H1 (cell line): ENCODE results near the gene DLGAP3. TPM values are rescaled to one million over a fixed set of nuclear protein-coding genes. Genes with fewer than 3 reads are reported as not detected.

Experiments used
- ATF3 ChIP-seq: IDR thresholded peaks from 2 replicates; pipeline ENCODE4 v1.6.1; 2011; ENCODE audit warnings: low read depth, mild to moderate bottlenecking, low read length; ENCODE audit not compliant: insufficient read depth
- CHD7 ChIP-seq: fragments of 300-600 bp; sonication (generic); IDR thresholded peaks from 2 replicates; pipeline ENCODE4 v1.7.1; 2012; ENCODE audit warnings: low read length, moderate library complexity, mild to moderate bottlenecking, inconsistent platforms; ENCODE audit not compliant: insufficient replicate concordance
- CTCF ChIP-seq, 3 experiments: IDR thresholded peaks; 1 replicate in 2 of 3; 2 replicates in 1 of 3; pipeline versions ENCODE4 v1.5.1 to v1.6.1; 2011; ENCODE audit warnings: low read length in 3 of 3, mild to moderate bottlenecking in 3 of 3, inconsistent platforms in 2 of 3, low read depth in 1 of 3, moderate library complexity in 1 of 3; ENCODE audit not compliant: insufficient read depth in 1 of 3; ENCODE audit errors: control extremely low read depth in 1 of 3
- KDM5A ChIP-seq: fragments of 200-600 bp; IDR thresholded peaks from 2 replicates; pipeline ENCODE4 v1.7.1; 2012; ENCODE audit warnings: mild to moderate bottlenecking, low read length, inconsistent platforms, mixed read lengths
- PHF8 ChIP-seq: fragments of 200-600 bp; sonication (generic); conservative IDR thresholded peaks from 2 replicates; pipeline ENCODE4 v1.7.1; 2012; ENCODE audit warnings: low read depth, mild to moderate bottlenecking, inconsistent platforms, low read length, moderate library complexity
- SRF ChIP-seq: IDR thresholded peaks from 2 replicates; pipeline ENCODE4 v1.6.1; 2011; ENCODE audit warnings: mild to moderate bottlenecking, low read depth, low read length, moderate library complexity
- polyA plus RNA-seq, 7 experiments: library from polyadenylated mRNA; depleted of rRNA in 3 of 7; stranded (reverse) in 5 of 7; unstranded in 2 of 7; fragments of >200 nt in 5 of 7; fragments of 200-250 nt in 2 of 7; gene quantifications; 1 replicate in 5 of 7; 2 replicates in 1 of 7; 4 replicates in 1 of 7; pipeline versions ENCODE4 v1.2.1 to v1.2.3, GENCODE V29; 2011 to 2013; ENCODE audit warnings: missing spikeins in 2 of 7, mixed read lengths in 2 of 7
- total RNA-seq: library from RNA; stranded (reverse); fragmentation: NEBNext Ultra II Directional; extraction: Animal tissue kit (Norgen Biotek cat#: 25700); gene quantifications from 2 replicates; pipeline ENCODE4 v1.2.1, GENCODE V29; 2021
- TF ChIP-seq, protein P1 (sequence below): IDR thresholded peaks from 2 replicates; pipeline ENCODE4 v1.6.1; 2012; ENCODE audit warnings: inconsistent platforms

The DLGAP3 gene
- total and polyA plus RNA-seq, 2 of the 8 experiments (the other 6 are each of a cell fraction or from before 2014, with no cell fraction given): 3.8 to 13.2 TPM

DNA sequence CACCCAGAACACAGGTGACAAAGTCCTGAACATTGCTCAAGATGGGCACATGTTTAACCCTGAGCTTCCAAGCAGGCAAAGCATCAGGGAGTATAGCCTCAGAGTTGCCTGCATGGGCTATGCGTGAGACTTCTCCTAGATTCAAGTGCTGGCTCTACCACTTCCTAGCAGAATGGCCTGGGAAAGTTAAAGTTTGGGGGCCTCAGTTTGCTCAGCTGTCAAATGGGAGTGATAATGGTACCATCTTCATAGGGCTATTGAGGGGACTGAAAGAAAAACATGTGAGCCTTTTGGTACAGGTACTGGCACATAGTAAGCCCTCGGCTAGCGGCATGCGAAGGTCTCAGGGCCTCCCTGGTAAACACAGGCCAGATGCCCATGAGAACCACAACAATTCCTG is 41.9 kb downstream of the DLGAP3 start (continued):
- TF ChIP-seq CHD7: no peak
- no peak for TF ChIP-seq ATF3
- no peak for TF ChIP-seq PHF8
- no peak for TF ChIP-seq CTCF (IDR thresholded peaks at IDR 0.05; ENCODE audit: control extremely low read depth in 1 of 3, insufficient read depth in 1 of 3, low read depth in 1 of 3, low read length in 3 of 3)
- no peak for TF ChIP-seq SRF
- TF ChIP-seq, protein P1, sequence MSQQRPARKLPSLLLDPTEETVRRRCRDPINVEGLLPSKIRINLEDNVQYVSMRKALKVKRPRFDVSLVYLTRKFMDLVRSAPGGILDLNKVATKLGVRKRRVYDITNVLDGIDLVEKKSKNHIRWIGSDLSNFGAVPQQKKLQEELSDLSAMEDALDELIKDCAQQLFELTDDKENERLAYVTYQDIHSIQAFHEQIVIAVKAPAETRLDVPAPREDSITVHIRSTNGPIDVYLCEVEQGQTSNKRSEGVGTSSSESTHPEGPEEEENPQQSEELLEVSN: no peak
- no peak for TF ChIP-seq KDM5A
